HG02623 (cell line): ENCODE results near the gene BMP6.

Source experiments
- ATAC-seq: cut with Tn5 transposase; IDR thresholded peaks from one replicate; pipeline ENCODE4 v1.9.1; 2021; ENCODE audit warnings: moderate library complexity; ENCODE audit not compliant: unreplicated experiment

Gene BMP6

GRCh38 chr6:7821426-7821825, 95.5 kb downstream of the BMP6 start:
- no peak for ATAC-seq

- ATAC-seq = no peak
Measured at GRCh38 chr6:7823552-7823951, 97.7 kb downstream of the BMP6 start.

DNA sequence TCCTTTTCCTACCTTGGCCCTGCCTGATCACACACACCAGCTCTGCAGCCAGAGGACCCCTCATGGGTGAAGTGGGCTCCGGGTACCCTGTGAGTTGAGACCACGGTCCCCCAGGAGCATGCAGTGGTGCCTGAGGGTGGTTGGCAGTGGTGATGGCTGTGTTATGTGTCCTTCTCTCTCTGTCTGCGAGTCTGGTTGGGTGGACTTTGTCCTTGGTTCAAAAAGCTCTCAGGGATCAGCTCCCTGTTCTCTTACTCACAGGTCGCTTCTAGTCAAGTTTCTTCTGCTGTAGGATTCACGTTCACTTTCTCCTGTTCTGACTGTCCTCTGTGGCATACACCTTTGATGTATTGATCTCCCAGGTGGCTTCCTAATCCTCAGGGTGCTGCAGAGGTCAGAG, 100.1 kb downstream of the BMP6 start:
- ATAC-seq = no peak

- ATAC-seq = no peak
Measured at GRCh38 chr6:7827142-7827541, 101.2 kb downstream of the BMP6 start.

- ATAC-seq = no peak
Measured at GRCh38 chr6:7828124-7828523, 102.2 kb downstream of the BMP6 start.

DNA sequence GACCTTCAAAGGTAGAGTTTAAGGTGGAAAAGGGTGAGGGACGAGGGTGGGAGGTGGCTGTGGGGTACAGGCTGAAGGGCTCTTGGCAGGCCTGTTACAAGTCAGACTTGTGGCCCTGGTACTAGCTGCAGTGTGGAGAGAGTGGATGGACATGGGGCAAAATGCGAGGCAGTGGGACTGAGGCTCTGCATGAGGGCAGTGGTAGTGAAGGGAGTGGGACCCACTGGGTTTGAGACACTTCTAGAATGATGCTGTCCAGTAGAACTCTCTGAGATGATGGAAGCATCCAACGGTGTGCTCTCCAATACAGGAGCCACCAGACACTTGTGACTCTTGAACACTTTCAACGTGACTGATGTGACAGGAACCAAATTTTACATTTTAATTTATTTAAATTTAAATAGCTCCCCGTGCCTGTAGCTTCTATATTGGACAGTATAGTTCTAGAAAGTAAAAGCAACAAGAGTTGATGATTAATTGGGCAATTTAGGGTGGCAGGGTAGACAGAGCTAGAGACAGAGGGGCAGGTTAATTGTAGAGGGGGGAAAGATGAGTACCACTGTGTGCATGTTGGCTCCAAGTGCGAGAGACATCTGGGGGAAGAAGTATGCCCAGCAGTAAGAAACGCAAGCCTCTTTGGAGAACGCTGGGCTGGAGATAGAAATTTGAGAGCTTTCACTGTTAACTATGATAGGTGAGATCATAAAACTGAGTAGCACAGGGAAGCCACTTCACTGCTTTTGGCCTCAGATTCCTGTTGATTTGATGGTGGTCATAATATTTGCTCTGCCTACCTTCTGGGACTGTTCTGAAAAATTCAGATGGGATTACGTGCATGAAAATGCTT, 107.2 kb downstream of the BMP6 start:
- no peak for ATAC-seq

GRCh38 chr6:7833751-7834070, 107.8 kb downstream of the BMP6 start:
- no peak for ATAC-seq

DNA sequence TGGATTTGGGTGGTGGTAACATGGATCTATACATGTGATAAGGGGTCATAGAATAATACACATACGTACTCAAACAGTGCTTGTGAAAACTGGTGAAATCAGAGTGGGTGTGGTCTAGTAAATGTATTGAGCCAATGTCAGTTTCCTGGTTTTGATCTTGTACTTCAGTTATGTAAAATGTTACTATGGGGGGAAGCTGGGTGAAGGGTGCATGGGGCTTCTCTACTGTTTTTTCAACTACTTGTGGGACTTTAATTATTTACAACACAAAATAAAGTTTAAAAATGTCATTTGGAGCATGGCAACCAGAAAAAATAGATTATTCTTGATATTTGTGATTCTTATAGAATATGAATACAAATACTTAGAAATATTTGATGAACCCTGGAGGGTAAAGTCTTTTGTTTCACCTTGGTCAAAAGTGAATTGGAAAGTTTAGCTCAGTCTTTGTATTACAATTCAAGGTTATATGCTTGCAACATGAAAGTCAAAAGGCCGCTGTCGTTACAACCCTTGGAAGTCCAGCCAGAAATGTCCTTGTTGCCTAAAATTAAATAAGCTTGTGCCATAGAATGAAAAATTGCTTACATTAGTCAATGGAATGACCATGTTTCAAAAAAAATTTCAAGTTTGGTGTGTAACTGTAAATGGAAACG, 110.6 kb downstream of the BMP6 start:
- no peak for ATAC-seq

- no peak for ATAC-seq
Measured at GRCh38 chr6:7841781-7842468, 116.0 kb downstream of the BMP6 start.

DNA sequence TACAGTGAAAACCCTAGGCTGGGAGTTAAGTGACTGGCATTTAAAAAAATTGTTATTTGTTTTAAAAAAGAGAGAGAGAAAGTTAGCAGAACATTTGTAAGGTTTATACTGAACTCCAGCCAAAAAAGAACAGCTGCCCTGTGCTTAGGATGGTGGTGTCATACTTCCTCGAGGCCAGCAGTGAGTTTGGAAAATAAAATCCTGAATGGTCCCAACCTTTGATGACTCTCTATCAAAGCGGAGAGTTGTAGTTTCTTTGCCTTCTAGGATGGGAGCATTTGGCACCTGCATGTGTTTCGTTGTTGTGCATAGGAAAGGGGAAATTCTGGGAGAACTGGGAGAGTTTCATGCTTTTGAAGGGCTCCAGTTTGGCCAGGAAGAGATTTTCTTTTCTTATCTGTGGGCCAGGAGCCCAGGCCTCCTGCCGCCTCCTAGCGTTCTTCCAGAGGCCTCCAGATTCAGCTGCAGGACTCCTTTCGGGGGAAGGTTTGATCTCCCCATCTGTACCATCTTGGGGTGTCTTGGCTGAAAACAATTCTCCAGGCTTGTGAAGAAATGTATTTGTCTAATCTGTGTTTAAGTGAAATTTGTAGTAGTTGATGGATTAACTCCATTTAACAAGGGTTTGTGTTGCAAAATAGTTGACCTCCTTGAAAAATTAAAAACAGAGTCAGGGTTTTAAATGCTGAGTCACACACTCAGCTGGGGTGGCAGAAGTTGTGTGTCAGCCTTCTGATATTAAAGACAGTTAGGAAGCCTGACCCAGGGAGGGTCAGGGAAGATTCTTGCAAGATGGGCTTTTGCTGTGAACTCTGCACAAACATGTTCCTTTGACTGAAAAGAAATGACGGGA, 121.3 kb downstream of the BMP6 start:
- ATAC-seq = no peak

DNA sequence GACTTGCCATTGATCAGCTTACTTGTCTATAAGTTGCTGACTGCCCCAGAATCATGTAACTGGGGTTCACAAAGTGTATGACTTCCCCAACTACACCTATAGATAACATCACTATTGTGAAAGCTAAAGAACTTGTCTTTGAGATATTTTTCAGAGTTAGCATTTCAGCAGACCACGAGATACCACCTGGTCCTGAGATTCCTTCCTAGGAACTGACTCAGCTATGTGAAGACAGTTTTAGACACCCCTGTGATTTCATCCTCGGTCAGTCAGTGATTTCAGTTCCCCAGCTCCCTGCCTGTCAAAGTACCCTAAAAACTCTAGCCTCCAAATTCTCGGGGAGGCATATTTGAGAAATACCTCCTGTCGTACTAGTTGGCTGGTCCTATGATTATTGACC, 122.3 kb downstream of the BMP6 start:
- ATAC-seq = no peak

DNA sequence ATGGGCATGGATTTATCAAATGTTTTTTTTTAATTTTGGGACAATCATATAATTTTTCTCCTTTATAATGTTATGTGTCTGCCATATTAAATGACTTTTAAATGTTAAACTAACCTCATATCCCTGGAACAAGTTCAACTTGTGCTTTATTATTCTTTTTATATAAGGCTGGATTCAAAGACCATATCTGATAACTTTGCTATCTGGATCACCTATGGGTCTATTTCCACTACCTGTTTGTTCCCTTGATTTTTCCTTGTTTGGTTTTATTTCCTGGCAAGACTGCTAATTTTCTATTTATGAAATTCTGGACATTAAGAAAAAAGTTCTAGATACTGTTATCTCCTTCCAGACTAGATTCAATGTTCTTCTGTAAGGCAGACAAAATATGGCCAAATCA, 125.9 kb downstream of the BMP6 start:
- no peak for ATAC-seq

- ATAC-seq = no peak
Measured at GRCh38 chr6:7859591-7859990, 133.7 kb downstream of the BMP6 start.

DNA sequence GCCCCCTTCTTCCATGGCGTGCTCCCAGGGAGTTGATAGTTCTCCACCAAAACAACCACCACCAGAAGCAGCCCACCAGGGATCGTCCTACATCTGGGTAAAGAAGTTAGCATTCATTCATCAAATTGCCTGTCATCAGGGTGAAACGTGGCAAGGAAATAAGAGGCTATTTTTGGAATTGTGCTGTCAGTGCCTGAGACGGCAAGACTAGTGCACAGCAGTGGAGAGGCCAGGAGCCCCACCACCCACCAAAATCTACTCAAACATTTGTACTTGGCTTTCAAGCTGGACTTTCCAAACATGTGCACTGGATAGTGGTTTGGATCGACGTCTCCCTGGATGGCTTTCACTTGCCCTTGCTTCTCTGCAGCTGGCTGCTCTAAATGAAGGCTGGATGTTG, 139.9 kb downstream of the BMP6 start:
- no peak for ATAC-seq

DNA sequence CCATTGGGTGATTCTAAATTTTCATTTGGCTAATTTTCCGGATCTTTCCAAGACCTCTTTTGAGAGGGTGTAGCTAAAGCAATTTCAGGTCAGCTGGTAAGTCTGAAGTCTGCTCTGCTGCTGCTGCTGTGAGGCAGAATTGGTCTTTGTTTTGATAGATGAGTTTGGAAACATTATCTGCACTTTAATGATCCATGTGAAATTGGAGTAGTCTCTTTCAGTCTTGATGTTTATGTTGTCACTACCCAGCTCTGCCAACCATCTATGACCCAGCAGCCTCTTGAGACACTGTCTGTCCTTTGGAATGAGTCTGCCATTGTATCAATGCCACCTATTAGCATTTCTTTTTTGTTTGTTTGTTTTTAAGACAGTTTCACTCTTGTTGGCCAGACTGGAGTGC, 140.6 kb downstream of the BMP6 start:
- ATAC-seq = no peak

DNA sequence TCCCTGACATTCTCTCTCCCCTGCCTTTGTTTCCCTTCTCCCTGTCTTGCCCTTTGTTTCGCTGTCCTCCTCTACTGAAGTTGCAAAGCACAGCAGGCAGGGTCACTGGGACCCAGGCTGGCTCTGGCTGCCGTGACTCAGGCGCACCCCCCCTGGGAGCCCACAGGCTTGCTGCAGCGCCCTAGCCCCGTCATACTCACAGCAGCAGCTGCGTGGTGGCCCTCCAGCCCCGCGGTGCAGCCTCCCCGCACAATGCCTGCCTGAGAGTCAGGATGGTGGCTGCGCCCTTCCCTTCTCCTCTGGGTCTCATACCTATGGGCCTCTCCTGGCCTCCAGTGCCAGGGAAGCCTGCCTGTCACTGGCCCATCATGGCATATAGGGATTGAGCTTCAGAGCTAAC, 143.0 kb downstream of the BMP6 start:
- ATAC-seq = no peak

GRCh38 chr6:7878401-7878964, 152.6 kb downstream of the BMP6 start:
- no peak for ATAC-seq

DNA sequence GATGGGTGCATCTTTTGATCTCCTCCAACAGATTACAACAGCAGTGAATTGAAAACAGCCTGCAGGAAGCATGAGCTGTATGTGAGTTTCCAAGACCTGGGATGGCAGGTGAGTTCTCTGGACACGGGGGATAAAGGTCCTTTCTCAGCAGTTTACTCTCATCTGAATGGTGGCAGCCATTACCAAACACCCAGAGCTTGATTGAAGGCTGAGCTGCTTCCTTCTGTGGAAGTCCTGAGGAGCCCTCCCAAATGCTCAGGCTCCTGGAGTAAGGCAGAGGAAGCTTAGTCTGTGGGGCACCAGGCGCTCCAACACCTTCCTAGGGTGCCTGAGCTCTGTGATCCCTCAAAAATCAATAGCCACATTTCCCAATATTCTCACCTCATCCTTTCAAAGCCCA, 153.1 kb downstream of the BMP6 start:
- ATAC-seq = no peak

DNA sequence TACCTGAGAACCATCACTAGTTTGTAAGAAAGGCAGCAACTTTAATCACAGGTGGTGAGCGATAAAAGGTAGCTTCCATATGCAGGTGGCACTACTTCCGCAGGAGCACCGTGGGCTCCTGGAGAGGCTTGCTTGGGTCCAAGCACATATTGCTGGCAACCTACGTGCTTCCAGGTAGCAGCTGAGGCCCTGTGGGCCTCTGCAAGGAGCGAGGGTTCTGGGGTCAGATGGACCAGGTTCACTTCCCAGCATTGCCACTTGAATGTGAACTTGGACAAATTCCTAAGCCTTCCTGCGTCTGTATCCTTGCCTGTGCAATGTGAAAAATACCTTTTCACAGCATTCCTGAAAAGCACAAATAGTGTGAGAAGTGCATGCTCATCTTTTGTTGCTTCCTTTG, 153.7 kb downstream of the BMP6 start:
- no peak for ATAC-seq

- ATAC-seq = no peak
Measured at GRCh38 chr6:7879980-7880717, 154.2 kb downstream of the BMP6 start.
